ENCODE measurements around the gene GPR139. TPM values are rescaled to one million over a fixed set of nuclear protein-coding genes. Genes with fewer than 3 reads are reported as not detected.

Gene GPR139
- polyA plus RNA-seq, 1 of the 3 experiments (the other 2 are of a cell fraction): not detected

DNA sequence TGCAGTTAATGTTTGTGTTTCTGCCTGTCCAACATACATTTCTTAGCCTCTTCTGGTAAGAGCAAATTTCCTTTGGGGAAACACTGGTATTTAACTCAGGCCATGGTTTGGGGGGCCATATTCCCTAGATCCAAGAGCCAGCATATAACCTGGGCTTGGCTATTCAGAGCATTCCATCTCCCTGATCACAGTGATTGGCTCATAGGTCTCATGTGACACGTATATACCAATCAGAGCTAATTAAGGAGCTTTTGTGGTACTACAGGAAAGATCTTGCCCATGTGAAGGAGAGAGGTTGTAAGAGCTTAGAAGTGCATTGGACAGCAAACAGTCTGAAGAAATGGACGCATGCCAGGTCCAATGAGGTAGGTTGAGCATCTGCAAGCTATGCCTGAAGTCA lies 33.4 kb upstream of the GPR139 start:
- POLR2A ChIA-PET: no interaction called here
- no peaks in the 10 kb centered on the region for H3K36me3 ChIP-seq (replicated peaks in 1 of 2; ENCODE audit: control insufficient read depth in 1 of 2, insufficient read depth in 2 of 2, low read length in 1 of 2)
- no peaks in the 10 kb centered on the region for H3K79me2 ChIP-seq (ENCODE audit: insufficient read depth)
- H2AFZ ChIP-seq (ENCODE audit: low read depth): no peak overlapping the region
- CTCF ChIA-PET: no interaction called here
- WGBS (ENCODE audit: low lambda C conversion rate): 2% methylated on average over 2 of the region's 2 CpGs
- H3K27ac ChIP-seq (ENCODE audit: low read depth in 2 of 2, low read length in 1 of 2): no peak overlapping the region
- TF ChIP-seq, protein P1, sequence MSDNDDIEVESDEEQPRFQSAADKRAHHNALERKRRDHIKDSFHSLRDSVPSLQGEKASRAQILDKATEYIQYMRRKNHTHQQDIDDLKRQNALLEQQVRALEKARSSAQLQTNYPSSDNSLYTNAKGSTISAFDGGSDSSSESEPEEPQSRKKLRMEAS (IDR thresholded peaks at IDR 0.05; ENCODE audit: low read depth): no peak
- no peak for TF ChIP-seq YY1 (IDR thresholded peaks at IDR 0.05; ENCODE audit: low read depth)
- H3K9ac ChIP-seq: no peak overlapping the region
- no peak for DNase-seq
- no peaks in the 10 kb centered on the region for H3K9me3 ChIP-seq
- no peak overlapping the region for H3K4me2 ChIP-seq
- no peak overlapping the region for H3K4me3 ChIP-seq (ENCODE audit: low read depth in 2 of 2, low read length in 1 of 2)
- no peaks in the 10 kb centered on the region for H3K4me1 ChIP-seq (ENCODE audit: control insufficient read depth in 1 of 2, insufficient read depth in 2 of 2, low read depth in 1 of 2, low read length in 1 of 2)
- no peaks in the 10 kb centered on the region for H3K9me2 ChIP-seq
- no peaks in the 10 kb centered on the region for H4K20me1 ChIP-seq (ENCODE audit: insufficient read depth)
- H3F3A ChIP-seq (replicated peaks; ENCODE audit: insufficient read depth): no peaks in the 10 kb centered on the region
- H3K27me3 ChIP-seq (ENCODE audit: insufficient read depth): no peaks in the 10 kb centered on the region

DNA sequence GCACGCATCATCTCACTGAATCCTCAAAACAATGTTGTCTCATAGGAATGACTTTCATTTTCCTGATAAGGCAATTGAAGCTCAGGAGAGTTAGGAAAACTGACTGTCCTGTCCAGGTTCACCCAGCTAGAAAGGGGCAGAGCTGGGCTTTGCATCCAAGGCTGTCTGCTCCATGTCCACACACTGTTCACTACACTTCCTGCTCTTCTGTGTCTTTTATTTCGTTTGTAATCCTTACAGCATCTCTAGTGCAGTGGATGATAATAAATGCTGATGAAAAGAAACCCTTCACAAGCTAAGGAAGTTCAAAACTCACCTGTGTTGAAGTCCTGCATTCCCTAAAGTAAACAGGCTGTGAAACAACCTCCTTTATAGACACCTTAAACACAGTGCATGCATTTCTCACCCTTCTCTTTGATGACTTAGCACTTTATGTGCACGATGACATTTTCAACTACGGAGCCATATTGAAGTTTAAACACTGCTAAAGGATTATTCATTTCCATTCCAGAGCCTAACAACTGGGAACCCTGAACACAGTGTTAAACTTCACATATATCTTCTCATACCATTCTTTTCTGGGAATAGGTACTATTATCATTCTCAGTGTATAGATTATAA lies 31.0 kb upstream of the GPR139 start:
- no peak for DNase-seq
- TF ChIP-seq RAD21 (IDR thresholded peaks at IDR 0.05; ENCODE audit: low read length) (no peak), CHD2 (IDR thresholded peaks at IDR 0.05; ENCODE audit: low read length, partially characterized antibody) (no peak), TEAD4 (IDR thresholded peaks at IDR 0.05; ENCODE audit: borderline replicate concordance, insufficient read depth) (no peak), FOSL2 (IDR thresholded peaks at IDR 0.05; ENCODE audit: borderline replicate concordance, low read depth) (no peak), TAF1 (IDR thresholded peaks at IDR 0.05; ENCODE audit: borderline replicate concordance, low read depth, low read length) (no peak), GABPA (IDR thresholded peaks at IDR 0.05; ENCODE audit: low read depth) (no peak), TCF12 (IDR thresholded peaks at IDR 0.05) (no peak), JUND (IDR thresholded peaks at IDR 0.05) (no peak), SMC3 (IDR thresholded peaks at IDR 0.05; ENCODE audit: low read depth, low read length) (no peak), GATA2 (CRISPR knock-in tag; IDR thresholded peaks at IDR 0.05) (no peak), FOXM1 (IDR thresholded peaks at IDR 0.05; ENCODE audit: low read depth) (no peak), MXI1 (IDR thresholded peaks at IDR 0.05; ENCODE audit: low read depth, low read length) (no peak)
- TF ChIP-seq, protein P2, sequence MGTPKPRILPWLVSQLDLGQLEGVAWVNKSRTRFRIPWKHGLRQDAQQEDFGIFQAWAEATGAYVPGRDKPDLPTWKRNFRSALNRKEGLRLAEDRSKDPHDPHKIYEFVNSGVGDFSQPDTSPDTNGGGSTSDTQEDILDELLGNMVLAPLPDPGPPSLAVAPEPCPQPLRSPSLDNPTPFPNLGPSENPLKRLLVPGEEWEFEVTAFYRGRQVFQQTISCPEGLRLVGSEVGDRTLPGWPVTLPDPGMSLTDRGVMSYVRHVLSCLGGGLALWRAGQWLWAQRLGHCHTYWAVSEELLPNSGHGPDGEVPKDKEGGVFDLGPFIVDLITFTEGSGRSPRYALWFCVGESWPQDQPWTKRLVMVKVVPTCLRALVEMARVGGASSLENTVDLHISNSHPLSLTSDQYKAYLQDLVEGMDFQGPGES (IDR thresholded peaks at IDR 0.05; ENCODE audit: low read depth, low read length): no peak
- TF ChIP-seq, protein P3, sequence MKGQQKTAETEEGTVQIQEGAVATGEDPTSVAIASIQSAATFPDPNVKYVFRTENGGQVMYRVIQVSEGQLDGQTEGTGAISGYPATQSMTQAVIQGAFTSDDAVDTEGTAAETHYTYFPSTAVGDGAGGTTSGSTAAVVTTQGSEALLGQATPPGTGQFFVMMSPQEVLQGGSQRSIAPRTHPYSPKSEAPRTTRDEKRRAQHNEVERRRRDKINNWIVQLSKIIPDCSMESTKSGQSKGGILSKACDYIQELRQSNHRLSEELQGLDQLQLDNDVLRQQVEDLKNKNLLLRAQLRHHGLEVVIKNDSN (IDR thresholded peaks at IDR 0.05; ENCODE audit: borderline replicate concordance, low read depth): no peak
- TF ChIP-seq, protein P4, sequence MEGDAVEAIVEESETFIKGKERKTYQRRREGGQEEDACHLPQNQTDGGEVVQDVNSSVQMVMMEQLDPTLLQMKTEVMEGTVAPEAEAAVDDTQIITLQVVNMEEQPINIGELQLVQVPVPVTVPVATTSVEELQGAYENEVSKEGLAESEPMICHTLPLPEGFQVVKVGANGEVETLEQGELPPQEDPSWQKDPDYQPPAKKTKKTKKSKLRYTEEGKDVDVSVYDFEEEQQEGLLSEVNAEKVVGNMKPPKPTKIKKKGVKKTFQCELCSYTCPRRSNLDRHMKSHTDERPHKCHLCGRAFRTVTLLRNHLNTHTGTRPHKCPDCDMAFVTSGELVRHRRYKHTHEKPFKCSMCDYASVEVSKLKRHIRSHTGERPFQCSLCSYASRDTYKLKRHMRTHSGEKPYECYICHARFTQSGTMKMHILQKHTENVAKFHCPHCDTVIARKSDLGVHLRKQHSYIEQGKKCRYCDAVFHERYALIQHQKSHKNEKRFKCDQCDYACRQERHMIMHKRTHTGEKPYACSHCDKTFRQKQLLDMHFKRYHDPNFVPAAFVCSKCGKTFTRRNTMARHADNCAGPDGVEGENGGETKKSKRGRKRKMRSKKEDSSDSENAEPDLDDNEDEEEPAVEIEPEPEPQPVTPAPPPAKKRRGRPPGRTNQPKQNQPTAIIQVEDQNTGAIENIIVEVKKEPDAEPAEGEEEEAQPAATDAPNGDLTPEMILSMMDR (IDR thresholded peaks at IDR 0.05): no peak
- TF ChIP-seq, protein P5, sequence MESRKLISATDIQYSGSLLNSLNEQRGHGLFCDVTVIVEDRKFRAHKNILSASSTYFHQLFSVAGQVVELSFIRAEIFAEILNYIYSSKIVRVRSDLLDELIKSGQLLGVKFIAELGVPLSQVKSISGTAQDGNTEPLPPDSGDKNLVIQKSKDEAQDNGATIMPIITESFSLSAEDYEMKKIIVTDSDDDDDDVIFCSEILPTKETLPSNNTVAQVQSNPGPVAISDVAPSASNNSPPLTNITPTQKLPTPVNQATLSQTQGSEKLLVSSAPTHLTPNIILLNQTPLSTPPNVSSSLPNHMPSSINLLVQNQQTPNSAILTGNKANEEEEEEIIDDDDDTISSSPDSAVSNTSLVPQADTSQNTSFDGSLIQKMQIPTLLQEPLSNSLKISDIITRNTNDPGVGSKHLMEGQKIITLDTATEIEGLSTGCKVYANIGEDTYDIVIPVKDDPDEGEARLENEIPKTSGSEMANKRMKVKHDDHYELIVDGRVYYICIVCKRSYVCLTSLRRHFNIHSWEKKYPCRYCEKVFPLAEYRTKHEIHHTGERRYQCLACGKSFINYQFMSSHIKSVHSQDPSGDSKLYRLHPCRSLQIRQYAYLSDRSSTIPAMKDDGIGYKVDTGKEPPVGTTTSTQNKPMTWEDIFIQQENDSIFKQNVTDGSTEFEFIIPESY (IDR thresholded peaks at IDR 0.05; ENCODE audit: borderline replicate concordance, low read depth): no peak
- TF ChIP-seq, protein P1 (IDR thresholded peaks at IDR 0.05; ENCODE audit: low read depth): no peak
- H3K79me2 ChIP-seq (ENCODE audit: insufficient read depth): no peaks in the 10 kb centered on the region
- H3K4me3 ChIP-seq (ENCODE audit: low read depth in 2 of 2, low read length in 1 of 2): no peak overlapping the region
- H3K36me3 ChIP-seq (replicated peaks in 1 of 2; ENCODE audit: control insufficient read depth in 1 of 2, insufficient read depth in 2 of 2, low read length in 1 of 2): no peaks in the 10 kb centered on the region
- no peak overlapping the region for H3K4me2 ChIP-seq
- ChIA-PET CTCF (interaction anchor here (1.6 kb wide), 1 partner anchor 8 kb away, joined by 3 read pairs; no protein-coding TSS in a partner anchor), POLR2A (no interaction called here)
- no peaks in the 10 kb centered on the region for H3K4me1 ChIP-seq (ENCODE audit: control insufficient read depth in 1 of 2, insufficient read depth in 2 of 2, low read depth in 1 of 2, low read length in 1 of 2)
- no peak overlapping the region for H2AFZ ChIP-seq (ENCODE audit: low read depth)
- no peaks in the 10 kb centered on the region for H3K9me2 ChIP-seq
- H3K9me3 ChIP-seq: no peaks in the 10 kb centered on the region
- 13% methylated on average over 4 of the region's 4 CpGs for WGBS (ENCODE audit: low lambda C conversion rate)
- H3K27ac ChIP-seq (ENCODE audit: low read depth in 2 of 2, low read length in 1 of 2): no peak overlapping the region
- H4K20me1 ChIP-seq (ENCODE audit: insufficient read depth): no peaks in the 10 kb centered on the region
- H3K27me3 ChIP-seq (ENCODE audit: insufficient read depth): no peaks in the 10 kb centered on the region
- no peak overlapping the region for H3K9ac ChIP-seq
- no peaks in the 10 kb centered on the region for H3F3A ChIP-seq (replicated peaks; ENCODE audit: insufficient read depth)
